Measurements from ENCODE around the gene ATRNL1.

- no peak for TF ChIP-seq EZH2phosphoT487 (IDR thresholded peaks at IDR 0.05; ENCODE audit: insufficient read depth, low read depth)
- no peak for TF ChIP-seq EZH2 (IDR thresholded peaks at IDR 0.05; ENCODE audit: insufficient read depth, poor library complexity, severe bottlenecking)
Observed at GRCh38 chr10:115867305-115867704, 774.1 kb downstream of the ATRNL1 start.
